ENCODE results near the gene AKAP17A. TPM values are rescaled to one million over a fixed set of nuclear protein-coding genes. Genes with fewer than 3 reads are reported as not detected.

AKAP17A gene
- total and polyA plus RNA-seq, 2 donors (not counting 1 experiment from before 2014, with no cell fraction given): 126 to 196 TPM

DNA sequence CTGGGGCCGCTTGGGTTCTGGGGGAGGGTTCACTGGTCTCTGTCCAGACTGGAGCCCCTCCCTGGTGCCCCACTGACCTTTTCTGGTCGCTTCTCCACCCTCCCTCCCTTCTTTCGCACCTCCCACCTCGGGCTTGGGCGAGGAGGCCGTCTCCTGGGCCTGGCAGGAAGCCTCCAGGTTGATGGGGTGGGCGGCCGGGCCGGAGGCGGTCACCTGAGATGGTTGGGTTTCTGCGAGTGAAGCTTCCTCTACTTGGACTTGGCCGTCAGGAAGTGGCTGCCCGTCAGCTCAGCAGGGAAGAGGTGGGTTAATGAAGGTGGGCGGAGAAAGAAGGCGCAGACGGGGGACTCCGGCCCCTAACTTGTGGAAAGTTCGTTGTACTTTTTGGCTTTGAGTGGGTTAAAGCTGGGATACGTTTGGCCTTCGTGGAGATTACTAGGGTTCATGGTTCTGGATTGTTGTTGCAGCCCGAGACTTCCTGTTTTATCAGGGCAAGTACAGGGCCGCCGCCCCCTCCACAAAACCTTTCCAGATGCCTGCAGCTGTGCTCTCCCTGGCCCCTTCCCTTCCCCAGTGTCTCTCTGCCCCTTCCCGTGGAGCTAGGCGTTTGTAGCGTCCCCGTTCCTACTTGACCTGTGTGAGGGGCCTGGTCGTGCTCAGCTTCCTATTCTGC lies 1.2 kb downstream of the AKAP17A start:
- H3K27me3 ChIP-seq (replicated peaks in 1 of 4; ENCODE audit: control extremely low read depth in 1 of 4, control insufficient read depth in 3 of 4, insufficient read depth in 4 of 4, low read length in 3 of 4): no peaks in the 10 kb centered on the region
- H3K4me3 ChIP-seq (ENCODE audit: control extremely low read depth in 1 of 5, extremely low read depth in 1 of 5, insufficient read depth in 1 of 5, low read depth in 2 of 5, low read length in 4 of 5): peak overlapping the region; percentile 55 to 90 (median 78)
- DNase-seq (peak; percentile 55), ATAC-seq (ENCODE audit: low read depth) (no peak)
- no peaks in the 10 kb centered on the region for H3K9me3 Mint-ChIP-seq (ENCODE audit: insufficient read depth)
- H3K36me3 ChIP-seq (replicated peaks in 1 of 2; ENCODE audit: control extremely low read depth in 1 of 2, control insufficient read depth in 1 of 2, extremely low read depth in 1 of 2, insufficient read depth in 2 of 2, low read length in 1 of 2): peaks cover 1 to 40% of the 10 kb centered on the region in 2 experiments
- H3K27ac ChIP-seq (ENCODE audit: low read length in 2 of 2): peak overlapping the region; percentile 61 to 81
- no peaks in the 10 kb centered on the region for H3K9me3 ChIP-seq (ENCODE audit: control extremely low read depth in 1 of 3, control insufficient read depth in 2 of 3, insufficient read depth in 1 of 3, low read length in 2 of 3)
- CTCF ChIA-PET: no interaction called here
- peaks cover 62% of the 10 kb centered on the region for H3K79me2 ChIP-seq (ENCODE audit: control insufficient read depth, insufficient read depth, low read length)
- H3K27ac Mint-ChIP-seq: peak overlapping the region; percentile 94
- H2AFZ ChIP-seq (ENCODE audit: insufficient read depth, low read depth, low read length, poor library complexity, severe bottlenecking): peak overlapping the region; percentile 70
- peaks cover 12 to 36% of the 10 kb centered on the region in 2 donors for H3K4me1 ChIP-seq (ENCODE audit: control insufficient read depth in 2 of 2, insufficient read depth in 2 of 2, low read length in 2 of 2)
- TF ChIP-seq CTCF (IDR thresholded peaks at IDR 0.05) (no peak), EZH2 (IDR thresholded peaks at IDR 0.05; ENCODE audit: borderline replicate concordance, insufficient read depth, low read depth, low read length, poor library complexity, severe bottlenecking) (no peak)
- H4K20me1 ChIP-seq (ENCODE audit: control insufficient read depth, insufficient read depth, low read length, poor library complexity, severe bottlenecking): peaks cover 57% of the 10 kb centered on the region
- peak overlapping the region; percentile 99 for H3K4me2 ChIP-seq (replicated peaks; ENCODE audit: low read depth, low read length, poor library complexity, severe bottlenecking)
- intact Hi-C loops (cut with micrococcal nuclease): loop anchor here (5.0 kb wide), 2 partner anchors 90 to 1275 kb away; partner anchors contain the start of gene GTPBP6
- no peaks in the 10 kb centered on the region for H3K27me3 Mint-ChIP-seq
- WGBS (ENCODE audit: insufficient coverage): 2% methylated on average over 19 of the region's 28 CpGs
- peak overlapping the region; percentile 95 for H3K4me3 Mint-ChIP-seq
- H3K9ac ChIP-seq (ENCODE audit: low read length): peak overlapping the region; percentile 85
- POLR2A ChIA-PET: no interaction called here
- peaks cover 32% of the 10 kb centered on the region for H3K4me1 Mint-ChIP-seq

Measured in B cell (primary cell).